Ovary (tissue), 3 donors: Measurements from ENCODE around the gene DVL1.

ENCODE experiments used
- EP300 ChIP-seq: sonication (generic); formaldehyde crosslinking; IDR thresholded peaks from one replicate; pipeline ENCODE4 v1.6.1; 2017; ENCODE audit warnings: antibody characterized with exemption
- POLR2A ChIP-seq: fragments of 450-650 bp; IDR thresholded peaks from one replicate; pipeline ENCODE4 v1.6.1; 2017; ENCODE audit warnings: antibody characterized with exemption, mild to moderate bottlenecking, moderate library complexity
- TF ChIP-seq, protein P1 (sequence below), 3 donors: fragments of 450-650 bp in 2 of 3; fragments of 200-600 bp in 1 of 3; IDR thresholded peaks; one replicate each; pipeline versions ENCODE4 v1.5.1 to v1.8.0; 2016 to 2022; ENCODE audit warnings: antibody characterized with exemption in 3 of 3, mild to moderate bottlenecking in 1 of 3
- donor health status: DM: no; HTN: no; CAD: no.

DNA sequence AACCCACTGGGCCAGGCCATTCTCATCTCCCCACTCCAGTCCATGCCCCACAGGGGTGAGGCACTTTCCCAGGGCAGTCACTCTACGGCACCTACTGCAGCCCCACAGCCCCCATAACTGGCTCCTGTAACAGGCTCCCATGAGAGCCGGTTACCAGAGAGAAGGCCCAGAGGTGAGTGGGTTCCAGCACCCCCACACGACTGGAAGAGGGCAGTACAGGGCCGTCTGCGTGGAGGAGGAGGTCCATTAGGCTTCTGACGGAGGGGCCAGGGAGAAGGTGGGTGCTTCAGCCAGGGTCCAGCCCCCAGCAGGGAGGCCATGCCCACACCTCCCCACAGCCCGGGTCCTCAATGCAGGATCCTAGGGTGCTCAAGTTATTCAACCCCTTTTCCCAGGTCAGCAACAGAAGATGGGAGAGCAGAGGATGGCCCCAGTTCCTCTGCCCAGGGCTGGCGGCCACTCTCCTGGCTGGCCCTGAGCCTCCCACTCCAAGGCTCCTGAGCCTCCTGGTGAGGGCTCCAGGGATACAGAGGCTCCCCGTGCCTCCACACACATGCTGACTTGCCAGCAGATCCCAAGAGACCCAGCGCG lies 43.1 kb downstream of the DVL1 start:
- TF ChIP-seq, protein P1, sequence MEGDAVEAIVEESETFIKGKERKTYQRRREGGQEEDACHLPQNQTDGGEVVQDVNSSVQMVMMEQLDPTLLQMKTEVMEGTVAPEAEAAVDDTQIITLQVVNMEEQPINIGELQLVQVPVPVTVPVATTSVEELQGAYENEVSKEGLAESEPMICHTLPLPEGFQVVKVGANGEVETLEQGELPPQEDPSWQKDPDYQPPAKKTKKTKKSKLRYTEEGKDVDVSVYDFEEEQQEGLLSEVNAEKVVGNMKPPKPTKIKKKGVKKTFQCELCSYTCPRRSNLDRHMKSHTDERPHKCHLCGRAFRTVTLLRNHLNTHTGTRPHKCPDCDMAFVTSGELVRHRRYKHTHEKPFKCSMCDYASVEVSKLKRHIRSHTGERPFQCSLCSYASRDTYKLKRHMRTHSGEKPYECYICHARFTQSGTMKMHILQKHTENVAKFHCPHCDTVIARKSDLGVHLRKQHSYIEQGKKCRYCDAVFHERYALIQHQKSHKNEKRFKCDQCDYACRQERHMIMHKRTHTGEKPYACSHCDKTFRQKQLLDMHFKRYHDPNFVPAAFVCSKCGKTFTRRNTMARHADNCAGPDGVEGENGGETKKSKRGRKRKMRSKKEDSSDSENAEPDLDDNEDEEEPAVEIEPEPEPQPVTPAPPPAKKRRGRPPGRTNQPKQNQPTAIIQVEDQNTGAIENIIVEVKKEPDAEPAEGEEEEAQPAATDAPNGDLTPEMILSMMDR (IDR thresholded peaks at IDR 0.05): no peak
- TF ChIP-seq POLR2A (no peak), EP300 (no peak)
